Measurements from ENCODE around the gene MX1. TPM values are rescaled to one million over a fixed set of nuclear protein-coding genes. Genes with fewer than 3 reads are reported as not detected.
"Not testable (repeated sequence)": the region's sequence is repeated elsewhere in the genome, so short reads cannot be mapped to it uniquely, and the experiment has no call there.

Gene MX1
- total and polyA plus RNA-seq, 2 donors (not counting 1 experiment from before 2014, with no cell fraction given), result 10.3 to 17.5 TPM

DNA sequence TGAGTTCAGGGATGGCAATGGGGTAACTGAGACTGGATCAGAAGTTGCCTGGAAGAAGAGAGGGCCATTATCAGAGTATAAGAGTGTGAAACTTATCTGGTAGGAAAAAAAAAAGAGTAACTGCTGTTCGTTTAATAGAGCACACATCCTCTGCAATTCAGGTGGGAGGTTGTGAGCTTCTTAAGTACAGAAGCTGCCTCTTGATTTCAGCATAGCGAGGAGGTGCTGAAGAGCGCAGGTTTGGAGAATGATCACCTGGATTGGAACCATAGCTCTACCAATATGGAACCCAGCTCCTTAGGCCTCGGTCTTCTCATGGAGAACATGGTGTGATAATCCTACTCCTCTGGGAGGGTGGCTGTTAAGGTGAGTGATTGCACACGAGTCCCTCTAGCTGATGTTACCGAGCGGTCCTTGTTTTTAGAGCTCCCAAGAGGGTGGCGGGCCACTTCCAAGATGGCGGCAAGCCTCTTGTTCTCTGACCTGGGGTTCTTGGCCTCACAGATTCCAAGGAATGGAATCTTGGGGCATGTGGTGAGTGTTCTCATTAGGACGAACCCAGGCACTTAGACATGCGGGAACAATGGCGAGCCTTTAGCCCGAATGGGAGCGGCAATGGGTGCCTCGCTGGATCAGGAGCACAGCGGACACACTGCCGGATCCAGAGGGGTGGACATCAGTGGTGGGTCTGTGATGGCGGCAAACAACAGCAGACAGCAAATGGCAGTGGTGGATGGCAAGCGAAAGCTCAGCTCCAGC lies 3.3 kb upstream of the MX1 start:
- Histone ChIP-seq H3K4me1 (ENCODE audit: control insufficient read depth, extremely low read depth, insufficient read depth, low read length) (no peaks in the 10 kb centered on the region), H3K9ac (ENCODE audit: insufficient read depth, low read length) (no peak overlapping the region), H3K4me2 (ENCODE audit: extremely low read depth, insufficient read depth, low read length) (no peak overlapping the region), H4K20me1 (ENCODE audit: control insufficient read depth, extremely low read depth, insufficient read depth, low read length) (no peaks in the 10 kb centered on the region), H3K36me3 (ENCODE audit: control insufficient read depth, insufficient read depth, low read length) (no peaks in the 10 kb centered on the region), H3K4me3 (replicated peaks in 1 of 4; ENCODE audit: control extremely low read depth in 1 of 4, insufficient read depth in 1 of 4, low read depth in 3 of 4, low read length in 4 of 4) (no peak overlapping the region), H3K9me3 (ENCODE audit: control insufficient read depth, insufficient read depth, low read depth, low read length) (no peaks in the 10 kb centered on the region), H3K27ac (ENCODE audit: insufficient read depth, low read length) (no peak overlapping the region), H3K79me2 (ENCODE audit: control insufficient read depth, insufficient read depth, low read length) (no peaks in the 10 kb centered on the region), H3K27me3 (ENCODE audit: control insufficient read depth, insufficient read depth, low read length) (no peaks in the 10 kb centered on the region), H2AFZ (ENCODE audit: low read length) (no peak overlapping the region)
- DNase-seq (ENCODE audit: low read depth in 2 of 2), result no peak
- TF ChIP-seq, protein P1, sequence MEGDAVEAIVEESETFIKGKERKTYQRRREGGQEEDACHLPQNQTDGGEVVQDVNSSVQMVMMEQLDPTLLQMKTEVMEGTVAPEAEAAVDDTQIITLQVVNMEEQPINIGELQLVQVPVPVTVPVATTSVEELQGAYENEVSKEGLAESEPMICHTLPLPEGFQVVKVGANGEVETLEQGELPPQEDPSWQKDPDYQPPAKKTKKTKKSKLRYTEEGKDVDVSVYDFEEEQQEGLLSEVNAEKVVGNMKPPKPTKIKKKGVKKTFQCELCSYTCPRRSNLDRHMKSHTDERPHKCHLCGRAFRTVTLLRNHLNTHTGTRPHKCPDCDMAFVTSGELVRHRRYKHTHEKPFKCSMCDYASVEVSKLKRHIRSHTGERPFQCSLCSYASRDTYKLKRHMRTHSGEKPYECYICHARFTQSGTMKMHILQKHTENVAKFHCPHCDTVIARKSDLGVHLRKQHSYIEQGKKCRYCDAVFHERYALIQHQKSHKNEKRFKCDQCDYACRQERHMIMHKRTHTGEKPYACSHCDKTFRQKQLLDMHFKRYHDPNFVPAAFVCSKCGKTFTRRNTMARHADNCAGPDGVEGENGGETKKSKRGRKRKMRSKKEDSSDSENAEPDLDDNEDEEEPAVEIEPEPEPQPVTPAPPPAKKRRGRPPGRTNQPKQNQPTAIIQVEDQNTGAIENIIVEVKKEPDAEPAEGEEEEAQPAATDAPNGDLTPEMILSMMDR (conservative IDR thresholded peaks at IDR 0.05 in 1 of 2, IDR thresholded peaks at IDR 0.05 in 1 of 2; ENCODE audit: low read depth in 1 of 2, low read length in 2 of 2), result no peak
- TF ChIP-seq EZH2 (IDR thresholded peaks at IDR 0.05; ENCODE audit: low read length, missing control alignments), result no peak

DNA sequence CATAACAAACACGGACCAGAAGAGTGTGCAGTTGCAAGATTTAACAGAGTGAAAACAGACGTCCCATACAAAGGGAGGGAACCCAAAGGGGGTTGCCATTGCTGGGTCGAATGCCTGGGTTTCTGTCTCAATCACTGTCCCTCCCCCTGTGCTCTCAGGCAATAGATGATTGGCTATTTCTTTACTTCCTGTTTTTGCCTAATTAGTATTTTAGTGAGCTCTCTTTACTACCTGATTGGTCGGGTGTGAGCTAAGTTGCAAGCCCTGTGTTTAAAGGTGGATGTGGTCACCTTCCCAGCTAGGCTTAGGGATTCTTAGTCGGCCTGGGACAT lies 2.8 kb upstream of the MX1 start:
- not testable (repeated sequence) for H3K36me3 ChIP-seq (ENCODE audit: control insufficient read depth, insufficient read depth, low read length); H3K27ac ChIP-seq (ENCODE audit: insufficient read depth, low read length); H3K79me2 ChIP-seq (ENCODE audit: control insufficient read depth, insufficient read depth, low read length); H3K4me2 ChIP-seq (ENCODE audit: extremely low read depth, insufficient read depth, low read length); H3K27me3 ChIP-seq (ENCODE audit: control insufficient read depth, insufficient read depth, low read length); H3K9ac ChIP-seq (ENCODE audit: insufficient read depth, low read length); DNase-seq (ENCODE audit: low read depth in 2 of 2); H4K20me1 ChIP-seq (ENCODE audit: control insufficient read depth, extremely low read depth, insufficient read depth, low read length); H3K9me3 ChIP-seq (ENCODE audit: control insufficient read depth, insufficient read depth, low read depth, low read length); H3K4me1 ChIP-seq (ENCODE audit: control insufficient read depth, extremely low read depth, insufficient read depth, low read length); H3K4me3 ChIP-seq (replicated peaks in 1 of 4; ENCODE audit: control extremely low read depth in 1 of 4, insufficient read depth in 1 of 4, low read depth in 3 of 4, low read length in 4 of 4); H2AFZ ChIP-seq (ENCODE audit: low read length)

DNA sequence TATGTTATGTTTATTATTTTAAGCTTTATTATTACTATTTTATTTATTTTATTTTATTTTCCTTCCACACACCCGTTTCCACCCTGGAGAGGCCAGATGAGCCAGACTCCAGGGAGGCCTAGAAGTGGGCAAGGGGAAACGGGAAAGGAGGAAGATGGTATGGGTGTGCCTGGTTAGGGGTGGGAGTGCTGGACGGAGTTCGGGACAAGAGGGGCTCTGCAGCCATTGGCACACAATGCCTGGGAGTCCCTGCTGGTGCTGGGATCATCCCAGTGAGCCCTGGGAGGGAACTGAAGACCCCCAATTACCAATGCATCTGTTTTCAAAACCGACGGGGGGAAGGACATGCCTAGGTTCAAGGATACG lies 468 bp upstream of the MX1 start:
- Histone ChIP-seq H3K4me2 (ENCODE audit: extremely low read depth, insufficient read depth, low read length) (peak overlapping the region; percentile 80), H2AFZ (ENCODE audit: low read length) (peak overlapping the region; percentile 81), H3K27me3 (ENCODE audit: control insufficient read depth, insufficient read depth, low read length) (no peaks in the 10 kb centered on the region), H3K79me2 (ENCODE audit: control insufficient read depth, insufficient read depth, low read length) (no peaks in the 10 kb centered on the region), H3K4me1 (ENCODE audit: control insufficient read depth, extremely low read depth, insufficient read depth, low read length) (no peaks in the 10 kb centered on the region), H4K20me1 (ENCODE audit: control insufficient read depth, extremely low read depth, insufficient read depth, low read length) (no peaks in the 10 kb centered on the region), H3K36me3 (ENCODE audit: control insufficient read depth, insufficient read depth, low read length) (no peaks in the 10 kb centered on the region), H3K27ac (ENCODE audit: insufficient read depth, low read length) (no peak overlapping the region), H3K9ac (ENCODE audit: insufficient read depth, low read length) (peak overlapping the region; percentile 59), H3K9me3 (ENCODE audit: control insufficient read depth, insufficient read depth, low read depth, low read length) (no peaks in the 10 kb centered on the region), H3K4me3 (replicated peaks in 1 of 4; ENCODE audit: control extremely low read depth in 1 of 4, insufficient read depth in 1 of 4, low read depth in 3 of 4, low read length in 4 of 4) (peak overlapping the region; percentile 54 to 70 (median 57))
- DNase-seq (ENCODE audit: low read depth in 2 of 2), result no peak
- TF ChIP-seq, protein P1 (conservative IDR thresholded peaks at IDR 0.05 in 1 of 2, IDR thresholded peaks at IDR 0.05 in 1 of 2; ENCODE audit: low read depth in 1 of 2, low read length in 2 of 2), result no peak
- no peak for TF ChIP-seq EZH2 (IDR thresholded peaks at IDR 0.05; ENCODE audit: low read length, missing control alignments)
